Peyer's patch (tissue), 4 donors: Measurements from ENCODE around the gene TFPI. TPM values are rescaled to one million over a fixed set of nuclear protein-coding genes. Genes with fewer than 3 reads are reported as not detected.

ENCODE experiments used
- DNase-seq, 3 donors: peaks; one replicate each; pipeline ENCODE4 v3.0.0-alpha.2; 2017 to 2019
- H3K27ac ChIP-seq, 4 donors: fragments of 200-600 bp; sonication (generic); one replicate each; pipeline ENCODE4 v1.5.1; 2016 to 2019
- H3K27me3 ChIP-seq, 2 donors: fragments of 200-600 bp; sonication (generic); one replicate each; pipeline ENCODE4 v1.5.1; 2019
- H3K36me3 ChIP-seq, 3 donors: fragments of 200-600 bp; sonication (generic); one replicate each; pipeline ENCODE4 v1.5.1; 2016 to 2019
- H3K4me1 ChIP-seq, 4 donors: fragments of 200-600 bp; sonication (generic); one replicate each; pipeline ENCODE4 v1.5.1; 2016 to 2019
- H3K4me3 ChIP-seq, 4 donors: fragments of 200-600 bp; sonication (generic); 1 replicate in 3 of 4; 2 replicates in 1 of 4; pipeline ENCODE4 v1.5.1; 2016 to 2019; ENCODE audit warnings: mild to moderate bottlenecking in 1 of 4
- H3K9me3 ChIP-seq, 4 donors: fragments of 200-600 bp; sonication (generic); one replicate each; pipeline ENCODE4 v1.5.1; 2016 to 2019; ENCODE audit warnings: mild to moderate bottlenecking in 1 of 4
- POLR2A ChIP-seq, 2 donors: fragments of 450-650 bp; IDR thresholded peaks; one replicate each; pipeline ENCODE4 v1.5.1; 2017; ENCODE audit warnings: antibody characterized with exemption in 2 of 2, mild to moderate bottlenecking in 2 of 2, moderate library complexity in 2 of 2
- total RNA-seq, 4 donors: library from RNA; depleted of rRNA; stranded (reverse); fragments of >200 nt; gene quantifications; one replicate each; pipeline ENCODE4 v1.1.0, GENCODE V29; 2016
- TF ChIP-seq, protein P1 (sequence below), 6 experiments: fragments of 450-650 bp in 4 of 6; fragments of 200-600 bp in 2 of 6; sonication (generic) in 1 of 6; IDR thresholded peaks; one replicate each; pipeline ENCODE4 v1.5.1; 2017 to 2019; ENCODE audit warnings: antibody characterized with exemption in 6 of 6, mild to moderate bottlenecking in 3 of 6, moderate library complexity in 1 of 6

The TFPI gene
- total RNA-seq, 4 donors from 2014 or later: 69.9 to 91.4 (median 75.8) TPM

DNA sequence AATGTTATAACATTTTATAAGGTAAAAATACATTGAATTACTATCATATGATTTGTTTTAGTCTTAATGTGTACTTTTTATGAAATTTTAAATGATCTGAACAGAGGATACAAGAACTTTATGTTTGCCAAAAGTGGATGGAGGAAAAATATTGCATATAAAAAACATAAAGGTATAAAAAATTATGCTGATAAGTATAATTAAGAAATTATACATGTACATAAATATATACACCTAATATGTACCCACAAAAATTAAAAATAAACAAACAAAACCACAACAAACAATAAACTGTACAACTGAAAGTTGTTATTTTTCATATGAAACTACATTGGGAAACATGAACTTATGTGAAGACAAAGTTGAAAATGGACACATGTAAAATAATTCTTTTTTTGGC lies 68.0 kb downstream of the TFPI start:
- Histone ChIP-seq H3K36me3 (peaks cover 0 to 15% (median 0%) of the 10 kb centered on the region in 3 donors), H3K27me3 (no peaks in the 10 kb centered on the region), H3K27ac (no peak overlapping the region), H3K4me3 (no peak overlapping the region), H3K4me1 (no peaks in the 10 kb centered on the region), H3K9me3 (no peaks in the 10 kb centered on the region)
- DNase-seq: no peak
- TF ChIP-seq POLR2A (IDR thresholded peaks at IDR 0.05): no peak
- TF ChIP-seq, protein P1, sequence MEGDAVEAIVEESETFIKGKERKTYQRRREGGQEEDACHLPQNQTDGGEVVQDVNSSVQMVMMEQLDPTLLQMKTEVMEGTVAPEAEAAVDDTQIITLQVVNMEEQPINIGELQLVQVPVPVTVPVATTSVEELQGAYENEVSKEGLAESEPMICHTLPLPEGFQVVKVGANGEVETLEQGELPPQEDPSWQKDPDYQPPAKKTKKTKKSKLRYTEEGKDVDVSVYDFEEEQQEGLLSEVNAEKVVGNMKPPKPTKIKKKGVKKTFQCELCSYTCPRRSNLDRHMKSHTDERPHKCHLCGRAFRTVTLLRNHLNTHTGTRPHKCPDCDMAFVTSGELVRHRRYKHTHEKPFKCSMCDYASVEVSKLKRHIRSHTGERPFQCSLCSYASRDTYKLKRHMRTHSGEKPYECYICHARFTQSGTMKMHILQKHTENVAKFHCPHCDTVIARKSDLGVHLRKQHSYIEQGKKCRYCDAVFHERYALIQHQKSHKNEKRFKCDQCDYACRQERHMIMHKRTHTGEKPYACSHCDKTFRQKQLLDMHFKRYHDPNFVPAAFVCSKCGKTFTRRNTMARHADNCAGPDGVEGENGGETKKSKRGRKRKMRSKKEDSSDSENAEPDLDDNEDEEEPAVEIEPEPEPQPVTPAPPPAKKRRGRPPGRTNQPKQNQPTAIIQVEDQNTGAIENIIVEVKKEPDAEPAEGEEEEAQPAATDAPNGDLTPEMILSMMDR (IDR thresholded peaks at IDR 0.05): no peak

DNA sequence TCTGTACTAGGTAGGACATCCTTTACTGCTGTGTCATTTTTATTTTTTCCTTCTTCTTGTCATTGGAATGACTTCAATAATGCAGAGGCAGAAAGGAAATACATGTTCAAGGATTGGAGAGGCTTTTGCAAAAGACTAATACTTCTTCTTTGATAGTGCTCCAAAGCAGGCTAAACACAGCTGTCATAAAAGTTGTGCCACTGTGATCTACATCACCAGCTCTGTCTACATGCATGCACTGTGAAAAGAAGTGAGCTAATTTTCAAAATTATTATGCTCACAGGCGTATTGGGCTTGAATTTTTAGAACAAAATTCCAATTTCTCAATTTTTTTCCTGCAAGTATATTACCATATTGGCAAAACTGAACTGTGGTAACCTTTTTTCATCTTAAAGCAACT lies 68.7 kb downstream of the TFPI start:
- H3K4me1 ChIP-seq: no peaks in the 10 kb centered on the region
- H3K9me3 ChIP-seq: no peaks in the 10 kb centered on the region
- no peaks in the 10 kb centered on the region for H3K27me3 ChIP-seq
- no peak overlapping the region for H3K27ac ChIP-seq
- DNase-seq: no peak
- TF ChIP-seq, protein P1 (IDR thresholded peaks at IDR 0.05): no peak
- TF ChIP-seq POLR2A (IDR thresholded peaks at IDR 0.05): no peak
- no peak overlapping the region for H3K4me3 ChIP-seq
- H3K36me3 ChIP-seq: peaks cover 0 to 15% (median 0%) of the 10 kb centered on the region in 3 donors

DNA sequence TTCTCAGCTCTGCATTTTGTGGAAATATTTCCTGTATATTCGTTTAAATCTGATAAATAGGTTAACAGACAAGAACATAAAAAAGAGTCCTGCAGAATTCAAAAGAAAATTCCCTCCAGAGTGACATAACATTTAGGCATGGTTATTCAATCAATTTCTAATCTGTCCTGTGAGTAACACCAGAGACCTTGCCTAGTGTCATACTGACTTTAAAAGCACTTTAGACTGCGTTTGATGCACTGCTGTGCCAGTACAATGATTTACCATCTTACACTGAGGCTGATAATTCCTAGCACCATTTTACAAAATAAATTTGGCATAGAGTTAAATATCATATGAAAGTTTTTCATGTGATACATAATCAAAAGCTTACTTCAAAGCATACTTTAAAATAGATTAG lies 70.7 kb downstream of the TFPI start:
- Histone ChIP-seq H3K27me3 (no peaks in the 10 kb centered on the region), H3K27ac (no peak overlapping the region), H3K4me1 (no peaks in the 10 kb centered on the region), H3K36me3 (peaks cover 0 to 15% (median 0%) of the 10 kb centered on the region in 3 donors), H3K9me3 (no peaks in the 10 kb centered on the region), H3K4me3 (no peak overlapping the region)
- TF ChIP-seq, protein P1 (IDR thresholded peaks at IDR 0.05): no peak
- no peak for TF ChIP-seq POLR2A (IDR thresholded peaks at IDR 0.05)
- no peak for DNase-seq

DNA sequence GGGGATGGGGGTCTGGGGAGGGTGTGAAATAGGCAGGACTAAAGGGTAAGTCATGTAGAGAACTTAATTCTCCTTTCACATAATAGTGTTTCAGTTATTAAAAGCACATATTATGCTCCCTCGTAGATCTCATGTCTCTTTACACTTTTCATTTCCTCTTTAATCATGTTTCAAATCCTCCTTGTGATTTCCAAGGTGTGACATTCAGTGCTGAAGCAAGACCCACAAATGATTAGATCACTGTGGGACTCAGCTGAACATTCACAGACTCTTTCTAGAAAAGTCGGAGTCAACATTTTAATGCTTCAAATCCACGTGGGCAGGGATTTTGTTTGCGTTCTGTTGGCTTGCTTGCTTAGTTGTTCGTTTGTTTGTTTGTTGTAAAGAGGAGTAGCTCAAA lies 71.4 kb downstream of the TFPI start:
- Histone ChIP-seq H3K4me1 (no peaks in the 10 kb centered on the region), H3K27ac (no peak overlapping the region), H3K36me3 (peaks cover 0 to 15% (median 0%) of the 10 kb centered on the region in 3 donors), H3K9me3 (no peaks in the 10 kb centered on the region), H3K4me3 (no peak overlapping the region), H3K27me3 (no peaks in the 10 kb centered on the region)
- no peak for DNase-seq
- TF ChIP-seq, protein P1 (IDR thresholded peaks at IDR 0.05): no peak
- TF ChIP-seq POLR2A (IDR thresholded peaks at IDR 0.05): no peak

DNA sequence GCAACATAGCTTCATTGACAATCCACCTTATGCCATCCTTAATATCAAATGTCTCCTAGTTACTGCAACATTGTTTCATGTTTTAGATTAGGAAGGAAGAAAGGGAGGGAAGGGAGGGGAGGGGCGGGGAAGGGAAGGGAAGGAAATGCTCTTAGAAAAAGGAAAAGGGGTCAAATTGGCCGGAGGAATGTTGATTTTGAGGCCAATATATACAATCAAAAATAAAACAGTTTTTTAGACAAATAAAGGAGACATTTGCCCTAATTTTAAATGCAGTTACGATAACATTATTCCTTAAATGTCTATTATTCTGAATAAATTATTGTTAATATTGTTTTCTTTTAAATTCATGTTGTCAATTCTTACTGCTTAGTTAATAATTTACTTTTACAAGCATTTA lies 72.7 kb downstream of the TFPI start:
- Histone ChIP-seq H3K4me3 (no peak overlapping the region), H3K27ac (no peak overlapping the region), H3K9me3 (no peaks in the 10 kb centered on the region), H3K27me3 (no peaks in the 10 kb centered on the region), H3K36me3 (peaks cover 0 to 15% (median 0%) of the 10 kb centered on the region in 3 donors), H3K4me1 (no peaks in the 10 kb centered on the region)
- TF ChIP-seq, protein P1 (IDR thresholded peaks at IDR 0.05): no peak
- TF ChIP-seq POLR2A (IDR thresholded peaks at IDR 0.05): no peak
- no peak for DNase-seq

DNA sequence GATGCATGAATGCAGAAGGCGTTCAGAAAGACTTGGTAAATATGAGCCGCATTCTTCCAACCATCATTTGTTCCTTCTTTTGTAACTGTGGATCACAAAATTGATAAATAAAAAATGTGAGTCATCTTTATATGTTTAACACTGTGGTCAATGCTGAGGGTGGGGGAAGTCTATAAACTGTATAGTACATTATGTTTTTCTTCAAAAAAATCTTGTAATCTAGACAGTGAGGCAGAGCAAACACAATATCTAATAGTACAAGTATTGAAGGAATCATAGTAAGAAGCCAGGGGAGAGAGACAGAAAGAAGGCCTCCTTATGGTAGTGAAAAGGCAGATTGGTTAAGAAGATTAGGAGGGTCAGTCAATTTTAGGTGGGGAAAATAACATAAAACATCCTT lies 75.5 kb downstream of the TFPI start:
- H3K4me3 ChIP-seq: no peak overlapping the region
- TF ChIP-seq, protein P1 (IDR thresholded peaks at IDR 0.05): no peak
- no peak for TF ChIP-seq POLR2A (IDR thresholded peaks at IDR 0.05)
- no peak overlapping the region for H3K27ac ChIP-seq
- H3K4me1 ChIP-seq: no peaks in the 10 kb centered on the region
- DNase-seq: no peak
- H3K9me3 ChIP-seq: no peaks in the 10 kb centered on the region
- H3K27me3 ChIP-seq: no peaks in the 10 kb centered on the region
- H3K36me3 ChIP-seq: peaks cover 0 to 7% (median 0%) of the 10 kb centered on the region in 3 donors
